ENCODE measurements around the gene RRAS2. TPM values are rescaled to one million over a fixed set of nuclear protein-coding genes. Genes with fewer than 3 reads are reported as not detected.
"Not testable (repeated sequence)": the region's sequence is repeated elsewhere in the genome, so short reads cannot be mapped to it uniquely, and the experiment has no call there.

Gene RRAS2
- total RNA-seq, result 73.8 and 138 TPM in 2 replicates

DNA sequence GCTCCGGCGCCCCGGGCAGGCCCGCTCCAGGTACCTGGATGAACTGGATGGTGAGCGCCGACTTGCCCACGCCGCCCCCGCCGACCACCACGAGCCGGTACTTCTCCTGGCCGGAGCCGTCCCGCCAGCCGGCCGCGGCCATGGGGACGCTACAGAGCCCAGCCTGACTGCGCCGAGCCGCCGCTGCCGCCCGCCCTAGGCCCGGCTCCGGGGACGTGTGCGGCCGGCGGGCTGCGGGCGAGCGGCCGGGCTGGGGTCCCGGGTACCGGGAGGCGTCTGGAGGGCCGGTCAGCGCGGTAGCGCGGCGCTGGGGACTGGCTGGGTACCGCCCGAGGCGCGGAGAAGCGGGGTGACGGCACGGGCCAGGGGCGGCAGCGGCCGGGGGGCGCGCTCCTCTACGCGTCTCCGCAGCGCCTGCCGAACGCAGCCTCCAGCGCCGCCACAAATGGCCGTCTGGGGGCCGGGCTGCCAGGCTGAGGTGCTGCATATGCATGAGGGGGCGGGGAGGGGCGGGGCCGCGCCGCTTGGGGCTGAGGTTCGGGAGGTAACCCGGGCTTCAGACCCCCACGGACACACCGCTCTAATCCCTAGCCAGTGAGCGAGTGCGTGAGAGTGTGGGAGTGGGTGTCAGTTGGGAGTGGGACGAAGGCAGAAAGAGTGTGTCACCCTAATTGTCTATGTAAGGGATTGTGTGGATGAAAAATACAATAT, at the start of gene RRAS2:
TSS of gene RRAS2 (minus strand) at position 455 of the 711 bp plus-strand sequence. CDS start at position 142, 313 bp downstream.
- no peak for TF ChIP-seq CTCF (IDR thresholded peaks at IDR 0.05; ENCODE audit: insufficient read depth, low read depth, low read length)
- DNase-seq (ENCODE audit: low read depth), result peak; percentile 71
- peak within 1 kb of the TSS; percentile 76 for H3K4me3 ChIP-seq (ENCODE audit: low read depth, low read length)

DNA sequence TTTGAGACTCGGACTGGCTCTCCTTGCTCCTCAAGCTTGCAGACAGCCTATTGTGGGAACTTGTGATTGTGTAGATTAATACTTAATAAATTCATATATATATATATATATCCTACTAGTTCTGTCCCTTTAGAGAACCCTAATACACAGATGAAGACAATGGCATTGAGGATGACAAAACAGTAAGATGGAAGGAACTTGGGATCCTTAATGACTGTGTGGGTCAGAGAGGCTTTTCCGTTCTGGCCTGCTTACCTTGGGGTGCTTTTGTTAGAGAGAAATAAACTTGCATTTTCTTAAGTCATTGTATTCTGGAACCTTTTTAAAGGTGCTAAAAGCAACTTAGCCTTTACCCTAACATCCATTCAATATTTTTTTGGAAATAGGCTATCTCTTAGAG, 49.6 kb upstream of the RRAS2 start:
- no peak overlapping the region for H3K4me3 ChIP-seq (ENCODE audit: low read depth, low read length)
- DNase-seq (ENCODE audit: low read depth), result no peak
- no peak for TF ChIP-seq CTCF (IDR thresholded peaks at IDR 0.05; ENCODE audit: insufficient read depth, low read depth, low read length)

GRCh38 chr11:14406116-14406515, 47.1 kb upstream of the RRAS2 start:
- H3K4me3 ChIP-seq (ENCODE audit: low read depth, low read length), result not testable (repeated sequence)

GRCh38 chr11:14403528-14403927, 44.5 kb upstream of the RRAS2 start:
- not testable (repeated sequence) for DNase-seq (ENCODE audit: low read depth); H3K4me3 ChIP-seq (ENCODE audit: low read depth, low read length)

More at GRCh38 chr11:14406116-14406515, 47.1 kb upstream of the RRAS2 start:
- not testable (repeated sequence) for DNase-seq (ENCODE audit: low read depth)

DNA sequence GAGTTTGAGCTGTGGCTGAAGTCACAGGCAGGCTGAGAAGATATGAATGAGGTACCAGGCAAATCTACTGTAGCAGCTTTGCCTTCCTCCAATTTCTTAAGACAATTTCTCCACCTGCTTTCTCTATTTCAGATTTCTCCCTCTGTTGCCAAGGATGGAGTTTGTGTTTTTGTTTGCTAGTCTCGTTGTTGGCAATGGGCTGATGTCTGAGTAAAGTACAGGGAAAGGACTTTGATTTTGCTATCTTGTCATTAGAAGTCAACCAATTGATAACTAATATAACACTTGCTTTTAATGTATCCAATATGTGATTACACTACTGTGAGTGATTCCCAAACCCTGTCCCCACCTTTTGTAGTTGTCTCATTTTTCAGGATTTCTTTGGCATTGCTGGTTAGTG, 40.1 kb upstream of the RRAS2 start:
- no peak for DNase-seq (ENCODE audit: low read depth)
- H3K4me3 ChIP-seq (ENCODE audit: low read depth, low read length), result no peak overlapping the region
- TF ChIP-seq CTCF (IDR thresholded peaks at IDR 0.05; ENCODE audit: insufficient read depth, low read depth, low read length), result no peak

DNA sequence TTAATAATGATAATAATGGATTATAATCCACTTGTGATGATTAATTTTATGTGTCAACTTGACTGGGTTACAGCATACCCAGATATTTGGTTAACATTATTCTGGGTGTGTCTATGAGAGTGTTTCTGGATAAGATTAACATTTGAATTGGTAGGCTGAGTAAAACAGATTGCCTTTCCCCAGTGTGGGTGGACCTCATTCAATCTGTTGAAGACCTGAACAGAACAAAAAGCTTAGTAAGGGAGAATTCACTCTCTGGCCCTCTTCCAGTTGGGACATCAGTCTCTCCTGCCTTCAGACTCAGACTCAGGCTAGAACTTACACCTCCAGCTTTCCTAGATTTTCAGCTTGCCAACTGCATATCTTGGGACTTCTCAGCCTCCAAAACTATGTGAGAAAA, 37.3 kb upstream of the RRAS2 start:
- no peak overlapping the region for H3K4me3 ChIP-seq (ENCODE audit: low read depth, low read length)
- TF ChIP-seq CTCF (IDR thresholded peaks at IDR 0.05; ENCODE audit: insufficient read depth, low read depth, low read length), result no peak
- no peak for DNase-seq (ENCODE audit: low read depth)

DNA sequence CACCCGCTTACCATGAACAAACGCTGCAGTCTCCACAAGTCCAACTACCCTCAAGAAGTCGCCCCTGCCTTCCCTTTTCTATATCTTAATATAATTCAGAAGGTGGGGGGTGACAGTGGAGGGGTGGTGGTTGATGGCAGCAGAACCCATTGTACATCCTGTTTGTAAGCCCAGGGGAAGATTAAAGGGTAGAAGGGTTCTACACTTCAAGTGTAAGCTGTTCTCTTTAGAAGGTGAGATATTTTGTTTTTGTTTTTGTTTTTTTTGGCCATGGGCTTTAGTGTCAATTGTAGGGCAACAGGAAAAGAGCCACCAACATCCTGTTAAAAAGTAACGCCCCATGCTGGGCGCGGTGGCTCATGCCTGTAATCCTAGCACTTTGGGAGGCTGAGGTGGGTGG, 34.9 kb upstream of the RRAS2 start:
- no peak overlapping the region for H3K4me3 ChIP-seq (ENCODE audit: low read depth, low read length)
- TF ChIP-seq CTCF (IDR thresholded peaks at IDR 0.05; ENCODE audit: insufficient read depth, low read depth, low read length), result no peak
- DNase-seq (ENCODE audit: low read depth), result no peak

GRCh38 chr11:14393129-14393528, 34.1 kb upstream of the RRAS2 start:
- H3K4me3 ChIP-seq (ENCODE audit: low read depth, low read length), result no peak overlapping the region
- TF ChIP-seq CTCF (IDR thresholded peaks at IDR 0.05; ENCODE audit: insufficient read depth, low read depth, low read length), result no peak
- DNase-seq (ENCODE audit: low read depth), result no peak
